ENCODE measurements around the gene C6orf15.
A peak's percentile ranks its signal among the peaks of the same experiment; 100 is the strongest.

Gene C6orf15

GRCh38 chr6:31092238-31092637 is 20.1 kb downstream of the C6orf15 start:
- peaks cover 22% of the 10 kb centered on the region for H3K27me3 Mint-ChIP-seq (ENCODE audit: low read depth, poor library complexity)
- DNase-seq, result no peak
- no peak for TF ChIP-seq CTCF (IDR thresholded peaks at IDR 0.05)

GRCh38 chr6:31091680-31092079 is 20.7 kb downstream of the C6orf15 start:
- DNase-seq, result no peak
- no peak overlapping the region for H3K27ac Mint-ChIP-seq
- TF ChIP-seq CTCF (IDR thresholded peaks at IDR 0.05), result no peak
- no peak overlapping the region for H3K4me3 Mint-ChIP-seq
- H3K27me3 Mint-ChIP-seq (ENCODE audit: low read depth, poor library complexity), result peaks cover 19% of the 10 kb centered on the region
- H3K36me3 Mint-ChIP-seq (ENCODE audit: low read depth), result no peaks in the 10 kb centered on the region
- H3K4me1 Mint-ChIP-seq, result peaks cover 11% of the 10 kb centered on the region
- H3K9me3 Mint-ChIP-seq, result no peaks in the 10 kb centered on the region

More at GRCh38 chr6:31092238-31092637, 20.1 kb downstream of the C6orf15 start:
- Mint-ChIP-seq H3K4me1 (peaks cover 6% of the 10 kb centered on the region), H3K4me3 (no peak overlapping the region), H3K27ac (no peak overlapping the region), H3K9me3 (no peaks in the 10 kb centered on the region), H3K36me3 (ENCODE audit: low read depth) (no peaks in the 10 kb centered on the region)

- DNase-seq, result no peak
- no peak for TF ChIP-seq CTCF (IDR thresholded peaks at IDR 0.05)
- Mint-ChIP-seq H3K27me3 (ENCODE audit: low read depth, poor library complexity) (peaks cover 18% of the 10 kb centered on the region), H3K36me3 (ENCODE audit: low read depth) (no peaks in the 10 kb centered on the region), H3K4me3 (no peak overlapping the region), H3K4me1 (peaks cover 13% of the 10 kb centered on the region), H3K27ac (no peak overlapping the region), H3K9me3 (no peaks in the 10 kb centered on the region)
Observed at GRCh38 chr6:31090973-31091364, 21.4 kb downstream of the C6orf15 start.

- Mint-ChIP-seq H3K9me3 (no peaks in the 10 kb centered on the region), H3K27me3 (ENCODE audit: low read depth, poor library complexity) (peaks cover 19% of the 10 kb centered on the region), H3K36me3 (ENCODE audit: low read depth) (no peaks in the 10 kb centered on the region), H3K4me3 (no peak overlapping the region), H3K27ac (no peak overlapping the region), H3K4me1 (peaks cover 13% of the 10 kb centered on the region)
- no peak for TF ChIP-seq CTCF (IDR thresholded peaks at IDR 0.05)
- DNase-seq, result no peak
Observed at GRCh38 chr6:31090275-31090972, 22.0 kb downstream of the C6orf15 start.

- peak; percentile 91 for DNase-seq
- Mint-ChIP-seq H3K27ac (no peak overlapping the region), H3K27me3 (ENCODE audit: low read depth, poor library complexity) (peaks cover 16% of the 10 kb centered on the region), H3K4me3 (no peak overlapping the region), H3K9me3 (no peaks in the 10 kb centered on the region), H3K4me1 (peaks cover 21% of the 10 kb centered on the region), H3K36me3 (ENCODE audit: low read depth) (no peaks in the 10 kb centered on the region)
- TF ChIP-seq CTCF (IDR thresholded peaks at IDR 0.05), result peak; percentile 78
Observed at GRCh38 chr6:31087494-31088089, 24.8 kb downstream of the C6orf15 start.
